ENCODE results near the gene EHF. TPM values are rescaled to one million over a fixed set of nuclear protein-coding genes. Genes with fewer than 3 reads are reported as not detected.

EHF gene
- total RNA-seq, 1 experiment from 2014 or later: 37.0 TPM

DNA sequence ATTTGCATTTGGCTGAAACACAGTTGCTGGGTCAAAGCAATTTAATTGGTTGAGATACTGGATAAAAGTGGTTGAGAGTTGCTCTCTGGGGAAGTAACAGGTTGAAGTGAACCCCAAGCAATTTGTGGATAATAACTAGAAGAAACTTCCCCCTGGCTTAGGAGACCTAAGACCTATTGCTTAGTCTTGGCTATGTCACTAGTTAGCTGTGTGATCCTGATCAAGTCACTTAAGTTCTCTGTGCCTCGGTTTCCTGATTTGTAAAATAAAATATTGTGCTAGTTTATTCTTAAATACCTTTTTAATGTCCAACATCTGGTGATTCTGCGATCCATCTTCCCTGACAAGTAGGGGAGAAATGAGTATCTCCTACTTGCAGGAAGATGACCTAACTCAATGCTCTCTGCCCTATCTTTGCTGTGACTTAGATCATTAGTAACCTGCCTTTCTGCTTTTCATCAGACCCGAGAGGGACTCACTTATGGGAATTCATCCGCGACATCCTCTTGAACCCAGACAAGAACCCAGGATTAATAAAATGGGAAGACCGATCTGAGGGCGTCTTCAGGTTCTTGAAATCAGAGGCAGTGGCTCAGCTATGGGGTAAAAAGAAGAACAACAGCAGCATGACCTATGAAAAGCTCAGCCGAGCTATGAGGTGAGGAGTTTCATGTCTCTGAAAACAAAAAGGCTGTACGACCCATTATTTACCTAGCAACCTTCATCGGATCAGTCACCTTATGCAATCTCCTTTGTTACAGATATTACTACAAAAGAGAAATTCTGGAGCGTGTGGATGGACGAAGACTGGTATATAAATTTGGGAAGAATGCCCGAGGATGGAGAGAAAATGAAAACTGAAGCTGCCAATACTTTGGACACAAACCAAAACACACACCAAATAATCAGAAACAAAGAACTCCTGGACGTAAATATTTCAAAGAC, 37.5 kb downstream of the EHF start:
- Histone ChIP-seq H3K4me1 (ENCODE audit: insufficient read depth, low read length) (peaks cover 29% of the 10 kb centered on the region), H3K9ac (ENCODE audit: low read length) (no peak overlapping the region), H3K79me2 (ENCODE audit: low read length) (no peaks in the 10 kb centered on the region), H3K27ac (ENCODE audit: low read length) (no peak overlapping the region), H4K20me1 (ENCODE audit: low read length) (no peaks in the 10 kb centered on the region), H3K9me3 (ENCODE audit: low read length) (no peaks in the 10 kb centered on the region), H2AFZ (ENCODE audit: low read length) (no peak overlapping the region), H3K4me2 (ENCODE audit: low read length) (no peak overlapping the region), H3K4me3 (ENCODE audit: low read length) (no peak overlapping the region), H3K36me3 (ENCODE audit: low read depth, low read length) (peaks cover 43% of the 10 kb centered on the region), H3K9me2 (replicated peaks; ENCODE audit: low read length) (no peaks in the 10 kb centered on the region), H3F3A (ENCODE audit: low read length, unreplicated experiment) (peaks cover 18% of the 10 kb centered on the region), H3K27me3 (ENCODE audit: low read length) (no peaks in the 10 kb centered on the region)
- intact Hi-C loops (cut with micrococcal nuclease): no loop called here
- BruUV-seq (replicated peaks): no TSS peak
- ATAC-seq (no peak), DNase-seq (no peak)
- no peak for TF ChIP-seq EZH2phosphoT487 (IDR thresholded peaks at IDR 0.05; ENCODE audit: borderline replicate concordance, low read length)
- no peak for TF ChIP-seq EZH2 (IDR thresholded peaks at IDR 0.05; ENCODE audit: low read length, unreplicated experiment)
- TF ChIP-seq, protein P1, sequence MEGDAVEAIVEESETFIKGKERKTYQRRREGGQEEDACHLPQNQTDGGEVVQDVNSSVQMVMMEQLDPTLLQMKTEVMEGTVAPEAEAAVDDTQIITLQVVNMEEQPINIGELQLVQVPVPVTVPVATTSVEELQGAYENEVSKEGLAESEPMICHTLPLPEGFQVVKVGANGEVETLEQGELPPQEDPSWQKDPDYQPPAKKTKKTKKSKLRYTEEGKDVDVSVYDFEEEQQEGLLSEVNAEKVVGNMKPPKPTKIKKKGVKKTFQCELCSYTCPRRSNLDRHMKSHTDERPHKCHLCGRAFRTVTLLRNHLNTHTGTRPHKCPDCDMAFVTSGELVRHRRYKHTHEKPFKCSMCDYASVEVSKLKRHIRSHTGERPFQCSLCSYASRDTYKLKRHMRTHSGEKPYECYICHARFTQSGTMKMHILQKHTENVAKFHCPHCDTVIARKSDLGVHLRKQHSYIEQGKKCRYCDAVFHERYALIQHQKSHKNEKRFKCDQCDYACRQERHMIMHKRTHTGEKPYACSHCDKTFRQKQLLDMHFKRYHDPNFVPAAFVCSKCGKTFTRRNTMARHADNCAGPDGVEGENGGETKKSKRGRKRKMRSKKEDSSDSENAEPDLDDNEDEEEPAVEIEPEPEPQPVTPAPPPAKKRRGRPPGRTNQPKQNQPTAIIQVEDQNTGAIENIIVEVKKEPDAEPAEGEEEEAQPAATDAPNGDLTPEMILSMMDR (conservative IDR thresholded peaks at IDR 0.05; ENCODE audit: low read depth, low read length): no peak
- ChIA-PET CTCF (no interaction called here), POLR2A (ENCODE audit: unreplicated experiment) (no interaction called here)

DNA sequence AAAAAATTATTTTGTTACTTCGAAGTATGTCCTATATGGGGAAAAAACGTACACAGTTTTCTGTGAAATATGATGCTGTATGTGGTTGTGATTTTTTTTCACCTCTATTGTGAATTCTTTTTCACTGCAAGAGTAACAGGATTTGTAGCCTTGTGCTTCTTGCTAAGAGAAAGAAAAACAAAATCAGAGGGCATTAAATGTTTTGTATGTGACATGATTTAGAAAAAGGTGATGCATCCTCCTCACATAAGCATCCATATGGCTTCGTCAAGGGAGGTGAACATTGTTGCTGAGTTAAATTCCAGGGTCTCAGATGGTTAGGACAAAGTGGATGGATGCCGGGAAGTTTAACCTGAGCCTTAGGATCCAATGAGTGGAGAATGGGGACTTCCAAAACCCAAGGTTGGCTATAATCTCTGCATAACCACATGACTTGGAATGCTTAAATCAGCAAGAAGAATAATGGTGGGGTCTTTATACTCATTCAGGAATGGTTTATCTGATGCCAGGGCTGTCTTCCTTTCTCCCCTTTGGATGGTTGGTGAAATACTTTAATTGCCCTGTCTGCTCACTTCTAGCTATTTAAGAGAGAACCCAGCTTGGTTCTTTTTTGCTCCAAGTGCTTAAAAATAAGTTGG, 38.3 kb downstream of the EHF start:
- no peak overlapping the region for H3K4me2 ChIP-seq (ENCODE audit: low read length)
- peaks cover 14% of the 10 kb centered on the region for H3F3A ChIP-seq (ENCODE audit: low read length, unreplicated experiment)
- H3K79me2 ChIP-seq (ENCODE audit: low read length): no peaks in the 10 kb centered on the region
- CTCF ChIA-PET: no interaction called here
- BruUV-seq (replicated peaks): no TSS peak
- no peak overlapping the region for H3K27ac ChIP-seq (ENCODE audit: low read length)
- H3K4me3 ChIP-seq (ENCODE audit: low read length): no peak overlapping the region
- H3K4me1 ChIP-seq (ENCODE audit: insufficient read depth, low read length): peaks cover 24% of the 10 kb centered on the region
- no peak for DNase-seq
- no peaks in the 10 kb centered on the region for H4K20me1 ChIP-seq (ENCODE audit: low read length)
- peaks cover 43% of the 10 kb centered on the region for H3K36me3 ChIP-seq (ENCODE audit: low read depth, low read length)
- no peak overlapping the region for H2AFZ ChIP-seq (ENCODE audit: low read length)
- POLR2A ChIA-PET (ENCODE audit: unreplicated experiment): interaction anchor here (1.1 kb wide), 1 partner anchor 98 kb away, joined by 3 read pairs; no protein-coding TSS in a partner anchor
- no peaks in the 10 kb centered on the region for H3K27me3 ChIP-seq (ENCODE audit: low read length)
- no peaks in the 10 kb centered on the region for H3K9me3 ChIP-seq (ENCODE audit: low read length)
- TF ChIP-seq, protein P1 (conservative IDR thresholded peaks at IDR 0.05; ENCODE audit: low read depth, low read length): no peak
- TF ChIP-seq EZH2 (IDR thresholded peaks at IDR 0.05; ENCODE audit: low read length, unreplicated experiment) (no peak), EZH2phosphoT487 (IDR thresholded peaks at IDR 0.05; ENCODE audit: borderline replicate concordance, low read length) (no peak)
- ATAC-seq: no peak
- intact Hi-C loops (cut with micrococcal nuclease): no loop called here
- H3K9me2 ChIP-seq (replicated peaks; ENCODE audit: low read length): no peaks in the 10 kb centered on the region
- H3K9ac ChIP-seq (ENCODE audit: low read length): no peak overlapping the region
